Activated CD8-positive, alpha-beta memory T cell treated with anti-CD3 and anti-CD28 coated beads, Interleukin-2, amount 50 U/mL, for 4 hours (primary cell): ENCODE measurements around the gene SLC22A17.

Source experiments
- DNase-seq: peaks from one replicate; pipeline ENCODE4 v3.0.0-alpha.2; 2020

The SLC22A17 gene

GRCh38 chr14:23302290-23303225 is 50.1 kb downstream of the SLC22A17 start, which contains the start of gene PPP1R3E:
Gene PPP1R3E (minus strand): TSS chr14:23302859. CDS start chr14:23302576, 283 bp downstream.
- peak; percentile 90 for DNase-seq

- DNase-seq, result no peak
Observed at GRCh38 chr14:23301969-23302289, 50.8 kb downstream of the SLC22A17 start.

GRCh38 chr14:23301288-23301968 is 51.3 kb downstream of the SLC22A17 start:
- peak; percentile 97 for DNase-seq

- DNase-seq, result no peak
Observed at GRCh38 chr14:23300687-23301223, 51.9 kb downstream of the SLC22A17 start.

GRCh38 chr14:23299986-23300686 is 52.6 kb downstream of the SLC22A17 start:
- DNase-seq, result no peak

GRCh38 chr14:23299211-23299957 is 53.3 kb downstream of the SLC22A17 start:
- DNase-seq, result no peak

- DNase-seq, result no peak
Observed at GRCh38 chr14:23297611-23298277, 54.9 kb downstream of the SLC22A17 start.

GRCh38 chr14:23297096-23297495 is 55.6 kb downstream of the SLC22A17 start:
- DNase-seq, result no peak
